A673 (cell line): Measurements from ENCODE around the gene PNLIPRP3. TPM values are rescaled to one million over a fixed set of nuclear protein-coding genes. Genes with fewer than 3 reads are reported as not detected.

Experiments
- BruUV-seq: library from RNA; stranded (reverse); fragments of 400-500 nt; replicated peaks from 2 replicates; lab custom pipeline; 2021; lab: Mats Ljungman, UMichigan
- CTCF ChIA-PET: fragments of 300-600 bp; sonication (Branson Sonifier 250); formaldehyde crosslinking; loops from one replicate; lab custom pipeline; 2022; ENCODE audit warnings: antibody characterized with exemption; lab: Charles Lee
- POLR2A ChIA-PET: fragments of 300-600 bp; sonication (Branson Sonifier 250); formaldehyde crosslinking; loops from one replicate; lab custom pipeline; 2022; ENCODE audit warnings: antibody characterized with exemption; ENCODE audit not compliant: low non-redundant PET; lab: Charles Lee
- DNase-seq: peaks from one replicate; pipeline ENCODE4 v3.0.0-alpha.2; 2015; ENCODE audit warnings: low spot score
- H3K27ac ChIP-seq: fragments of 200-600 bp; sonication (generic); 2 replicates; pipeline ENCODE4 v1.5.1; 2016; ENCODE audit warnings: mixed run types, low read depth, mild to moderate bottlenecking, mixed read lengths, antibody characterized with exemption, low read length; ENCODE audit not compliant: poor library complexity, severe bottlenecking
- H3K27me3 ChIP-seq: fragments of 200-600 bp; sonication (generic); replicated peaks from 2 replicates; pipeline ENCODE4 v1.6.1; 2017; ENCODE audit warnings: mixed run types, low read depth, mild to moderate bottlenecking, mixed read lengths, antibody characterized with exemption, low read length; ENCODE audit not compliant: insufficient read depth, poor library complexity
- H3K36me3 ChIP-seq: fragments of 200-600 bp; sonication (generic); 2 replicates; pipeline ENCODE4 v1.6.1; 2016; ENCODE audit warnings: mixed run types, mild to moderate bottlenecking, mixed read lengths, antibody characterized with exemption, low read length; ENCODE audit not compliant: insufficient read depth, poor library complexity, severe bottlenecking
- H3K4me1 ChIP-seq: fragments of 200-600 bp; sonication (generic); 2 replicates; pipeline ENCODE4 v1.6.1; 2017; ENCODE audit warnings: mixed run types, mild to moderate bottlenecking, mixed read lengths, antibody characterized with exemption, low read length; ENCODE audit not compliant: insufficient read depth, poor library complexity, severe bottlenecking
- H3K4me3 ChIP-seq: fragments of 200-600 bp; sonication (generic); 2 replicates; pipeline ENCODE4 v1.5.1; 2016; ENCODE audit warnings: low read depth, mixed run types, mild to moderate bottlenecking, mixed read lengths, low read length; ENCODE audit not compliant: poor library complexity, severe bottlenecking
- H3K9me3 ChIP-seq: fragments of 200-600 bp; sonication (generic); 2 replicates; pipeline ENCODE4 v1.6.1; 2016; ENCODE audit warnings: mixed run types, low read depth, mild to moderate bottlenecking, mixed read lengths, antibody characterized with exemption, low read length; ENCODE audit not compliant: poor library complexity, severe bottlenecking
- EZH2 ChIP-seq: fragments of 200-600 bp; sonication (generic); IDR thresholded peaks from 2 replicates; pipeline ENCODE4 v1.6.1; 2017; ENCODE audit warnings: borderline replicate concordance, low read depth, mild to moderate bottlenecking, mixed read lengths, antibody characterized with exemption, low read length; ENCODE audit not compliant: poor library complexity, severe bottlenecking
- intact Hi-C: fragments of 100-400 bp; cut with micrococcal nuclease; formaldehyde crosslinking; loops from one replicate; pipeline ENCODE4 v1.10.0; 2022; ENCODE audit not compliant: unreplicated experiment
- total RNA-seq: library from RNA; stranded (reverse); gene quantifications from 2 replicates; pipeline ENCODE4 v1.2.3, GENCODE V29; 2021
- TF ChIP-seq, protein P1 (sequence below): fragments of 300-800, 200-600 bp; sonication (generic); conservative IDR thresholded peaks from 2 replicates; pipeline ENCODE4 v1.5.1; 2017; ENCODE audit warnings: low read depth, mild to moderate bottlenecking, antibody characterized with exemption, low read length, moderate library complexity, mixed read lengths

PNLIPRP3 gene
- total RNA-seq, 1 experiment from 2014 or later, result not detected

- no TSS peak for BruUV-seq
- Histone ChIP-seq H3K4me3 (no peak overlapping the region), H3K4me1 (no peaks in the 10 kb centered on the region), H3K9me3 (no peaks in the 10 kb centered on the region), H3K27me3 (peaks cover 46% of the 10 kb centered on the region), H3K27ac (no peak overlapping the region), H3K36me3 (no peaks in the 10 kb centered on the region)
- no peak for DNase-seq
- intact Hi-C loops, result no loop called here
- POLR2A ChIA-PET, result interaction anchor here (0.6 kb wide), 1 partner anchor 67 kb away, joined by 3 read pairs; no protein-coding TSS in a partner anchor
- no peak for TF ChIP-seq EZH2
- TF ChIP-seq, protein P1, sequence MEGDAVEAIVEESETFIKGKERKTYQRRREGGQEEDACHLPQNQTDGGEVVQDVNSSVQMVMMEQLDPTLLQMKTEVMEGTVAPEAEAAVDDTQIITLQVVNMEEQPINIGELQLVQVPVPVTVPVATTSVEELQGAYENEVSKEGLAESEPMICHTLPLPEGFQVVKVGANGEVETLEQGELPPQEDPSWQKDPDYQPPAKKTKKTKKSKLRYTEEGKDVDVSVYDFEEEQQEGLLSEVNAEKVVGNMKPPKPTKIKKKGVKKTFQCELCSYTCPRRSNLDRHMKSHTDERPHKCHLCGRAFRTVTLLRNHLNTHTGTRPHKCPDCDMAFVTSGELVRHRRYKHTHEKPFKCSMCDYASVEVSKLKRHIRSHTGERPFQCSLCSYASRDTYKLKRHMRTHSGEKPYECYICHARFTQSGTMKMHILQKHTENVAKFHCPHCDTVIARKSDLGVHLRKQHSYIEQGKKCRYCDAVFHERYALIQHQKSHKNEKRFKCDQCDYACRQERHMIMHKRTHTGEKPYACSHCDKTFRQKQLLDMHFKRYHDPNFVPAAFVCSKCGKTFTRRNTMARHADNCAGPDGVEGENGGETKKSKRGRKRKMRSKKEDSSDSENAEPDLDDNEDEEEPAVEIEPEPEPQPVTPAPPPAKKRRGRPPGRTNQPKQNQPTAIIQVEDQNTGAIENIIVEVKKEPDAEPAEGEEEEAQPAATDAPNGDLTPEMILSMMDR, result no peak
- CTCF ChIA-PET, result no interaction called here
Observed at GRCh38 chr10:116451711-116452337, 24.2 kb downstream of the PNLIPRP3 start.

DNA sequence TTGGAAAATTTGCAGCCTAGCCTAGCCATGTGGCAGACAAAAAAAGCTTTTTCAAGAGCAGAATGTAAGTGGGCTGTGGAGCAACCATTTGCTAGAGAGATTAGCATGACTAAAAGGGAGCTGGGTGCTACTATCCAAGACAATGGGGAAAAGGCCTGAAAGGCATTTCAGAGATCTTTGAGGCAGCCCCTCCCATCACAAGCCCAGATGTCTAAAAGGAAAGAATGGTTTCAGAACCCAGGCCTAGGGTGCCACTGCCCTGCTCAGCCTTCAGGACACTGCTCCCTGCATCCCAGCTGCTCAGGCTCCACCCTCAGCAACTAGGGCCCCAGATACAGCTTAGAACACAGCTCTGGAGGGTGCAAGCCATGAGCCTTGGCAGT lies 24.7 kb downstream of the PNLIPRP3 start:
- no TSS peak for BruUV-seq
- TF ChIP-seq EZH2, result no peak
- TF ChIP-seq, protein P1, result no peak
- Histone ChIP-seq H3K4me1 (no peaks in the 10 kb centered on the region), H3K9me3 (no peaks in the 10 kb centered on the region), H3K27ac (no peak overlapping the region), H3K4me3 (no peak overlapping the region), H3K36me3 (no peaks in the 10 kb centered on the region), H3K27me3 (peaks cover 41% of the 10 kb centered on the region)
- intact Hi-C loops, result no loop called here
- no peak for DNase-seq
- CTCF ChIA-PET, result no interaction called here
- POLR2A ChIA-PET, result no interaction called here

DNA sequence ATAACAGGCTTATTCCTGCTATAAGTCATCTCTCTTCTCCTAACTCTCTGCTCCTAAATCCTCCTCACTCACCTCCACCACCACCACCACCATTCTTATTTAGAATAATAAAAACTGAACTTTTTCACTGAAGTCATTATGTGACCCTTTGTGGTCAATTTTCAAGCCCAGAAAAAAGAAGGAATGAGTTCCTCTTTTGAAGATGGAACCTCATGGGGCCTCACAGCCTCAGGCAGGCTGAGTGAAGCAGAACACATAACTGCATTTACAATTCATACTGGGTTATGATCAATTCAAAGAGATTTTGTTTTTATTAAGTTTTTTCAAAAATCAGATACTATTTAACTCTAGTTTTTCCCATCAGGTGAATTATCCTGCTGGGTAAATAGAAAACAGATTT lies 29.8 kb downstream of the PNLIPRP3 start:
- Histone ChIP-seq H3K4me3 (no peak overlapping the region), H3K36me3 (no peaks in the 10 kb centered on the region), H3K27ac (no peak overlapping the region), H3K4me1 (no peaks in the 10 kb centered on the region), H3K27me3 (peaks cover 30% of the 10 kb centered on the region), H3K9me3 (no peaks in the 10 kb centered on the region)
- CTCF ChIA-PET, result no interaction called here
- no peak for DNase-seq
- POLR2A ChIA-PET, result no interaction called here
- intact Hi-C loops, result no loop called here
- no TSS peak for BruUV-seq
- TF ChIP-seq, protein P1, result no peak
- no peak for TF ChIP-seq EZH2
